K562 (cell line): ENCODE data around the gene PLK1. TPM values are rescaled to one million over a fixed set of nuclear protein-coding genes. Genes with fewer than 3 reads are reported as not detected.

Experiments
- ATF1 ChIP-seq, 2 experiments: fragments of 450-650 bp in 1 of 2; IDR thresholded peaks; 2 replicates each; pipeline ENCODE4 v1.6.1; 2016; ENCODE audit warnings: missing compliant biosample characterization in 1 of 2, missing genetic modification characterization in 1 of 2
- CBFA2T2 ChIP-seq: fragments of 450-650 bp; conservative IDR thresholded peaks from 2 replicates; pipeline ENCODE4 v1.6.1; 2017; ENCODE audit warnings: mild to moderate bottlenecking
- FOXJ3 ChIP-seq: sonication (generic); formaldehyde crosslinking; IDR thresholded peaks from 2 replicates; pipeline ENCODE4 v1.4.0; 2020; ENCODE audit warnings: mild to moderate bottlenecking, missing genetic modification reagents
- KLF1 ChIP-seq: fragments of 450-650 bp; IDR thresholded peaks from 2 replicates; pipeline ENCODE4 v1.6.1; 2016; ENCODE audit warnings: missing genetic modification characterization, missing compliant biosample characterization
- KLF10 ChIP-seq: fragments of 250-450 bp; sonication (Bioruptor Pico); IDR thresholded peaks from 2 replicates; pipeline ENCODE4 v1.6.1; 2021; ENCODE audit warnings: matching md5 sums
- POLR2AphosphoS2 ChIP-seq: IDR thresholded peaks from 2 replicates; pipeline ENCODE4 v1.6.1; 2012; ENCODE audit warnings: low read length, improper control_type of control experiment
- RFX7 ChIP-seq: fragments of 250-450 bp; sonication (Bioruptor Pico); IDR thresholded peaks from 2 replicates; pipeline ENCODE4 v1.5.1; 2021; ENCODE audit warnings: mild to moderate bottlenecking
- RHOXF2B ChIP-seq: fragments of 250-450 bp; sonication (Bioruptor Pico); conservative IDR thresholded peaks from 2 replicates; pipeline ENCODE4 v1.5.1; 2021
- SIN3A ChIP-seq, 2 experiments: fragments of 150-350 bp in 1 of 2; IDR thresholded peaks; 2 replicates each; pipeline ENCODE4 v1.6.1; 2011 to 2016; ENCODE audit warnings: borderline replicate concordance in 2 of 2, low read depth in 2 of 2, low read length in 2 of 2, mild to moderate bottlenecking in 2 of 2, moderate library complexity in 2 of 2; ENCODE audit not compliant: control insufficient read depth in 1 of 2
- XRCC4 ChIP-seq: IDR thresholded peaks from one replicate; pipeline ENCODE4 v1.6.1; 2011; ENCODE audit not compliant: insufficient read depth, insufficient read length; ENCODE audit errors: extremely low read depth
- ZBTB17 ChIP-seq: fragments of 450-650 bp; formaldehyde crosslinking; IDR thresholded peaks from 2 replicates; pipeline ENCODE4 v1.4.0; 2020; ENCODE audit warnings: mild to moderate bottlenecking
- ZNF174 ChIP-seq: fragments of 250-450 bp; sonication (Bioruptor Pico); IDR thresholded peaks from 2 replicates; pipeline ENCODE4 v1.4.0; 2020; ENCODE audit warnings: mild to moderate bottlenecking
- ZNF23 ChIP-seq: fragments of 250-450 bp; sonication (Bioruptor Pico); IDR thresholded peaks from 2 replicates; pipeline ENCODE4 v1.4.0; 2020; ENCODE audit warnings: mild to moderate bottlenecking
- ZNF232 ChIP-seq: sonication (generic); formaldehyde crosslinking; IDR thresholded peaks from 2 replicates; pipeline ENCODE4 v1.8.0; 2022; ENCODE audit warnings: mild to moderate bottlenecking, missing genetic modification reagents
- ZNF444 ChIP-seq: fragments of 250-450 bp; sonication (Bioruptor Pico); IDR thresholded peaks from 2 replicates; pipeline ENCODE4 v1.4.0; 2020; ENCODE audit warnings: mild to moderate bottlenecking, moderate library complexity
- polyA plus RNA-seq, 8 experiments: library from polyadenylated mRNA; depleted of rRNA in 4 of 8; stranded (reverse) in 5 of 8; unstranded in 3 of 8; fragments of >200 nt; fragmentation: Nextera tagmentation in 2 of 8; fragmentation: Illumina TruSeq in 1 of 8; extraction: Ambion mirVana in 2 of 8; extraction: Trizol in 1 of 8; gene quantifications; 2 replicates each; pipeline versions ENCODE4 v1.2.1 to v1.2.3, GENCODE V29; 2011 to 2014; ENCODE audit warnings: inconsistent platforms in 1 of 8, missing spikeins in 1 of 8
- total RNA-seq, 7 experiments: library from RNA; depleted of rRNA in 6 of 7; stranded (reverse); fragments of >200 nt in 6 of 7; fragmentation: Illumina TruSeq in 2 of 7; extraction: Trizol in 2 of 7; gene quantifications; 2 replicates each; pipeline versions ENCODE4 v1.2.1 to v1.2.3, GENCODE V29; 2011 to 2021; ENCODE audit warnings: low replicate concordance in 1 of 7
- TF ChIP-seq, protein P1 (sequence below): fragments of 250-450 bp; sonication (Bioruptor Pico); IDR thresholded peaks from 2 replicates; pipeline ENCODE4 v1.4.0; 2020; ENCODE audit warnings: mild to moderate bottlenecking
- TF ChIP-seq, protein P2 (sequence below): fragments of 450-650 bp; IDR thresholded peaks from 2 replicates; pipeline ENCODE4 v1.6.1; 2016
- TF ChIP-seq, protein P3 (sequence below): fragments of 250-450 bp; sonication (Bioruptor Pico); IDR thresholded peaks from 2 replicates; pipeline ENCODE4 v1.8.0; 2022; ENCODE audit warnings: moderate library complexity, mild to moderate bottlenecking, inconsistent platforms
- TF ChIP-seq, protein P4 (sequence below): fragments of 250-450 bp; sonication (Bioruptor Pico); IDR thresholded peaks from 2 replicates; pipeline ENCODE4 v1.8.0; 2021; ENCODE audit warnings: borderline replicate concordance, mild to moderate bottlenecking, moderate library complexity; ENCODE audit not compliant: poor library complexity, severe bottlenecking

Gene PLK1
- total and polyA plus RNA-seq, 9 of the 15 experiments (the other 6 are each of a cell fraction or from before 2014, with no cell fraction given) = 13.6 to 212 (median 45.5) TPM

DNA sequence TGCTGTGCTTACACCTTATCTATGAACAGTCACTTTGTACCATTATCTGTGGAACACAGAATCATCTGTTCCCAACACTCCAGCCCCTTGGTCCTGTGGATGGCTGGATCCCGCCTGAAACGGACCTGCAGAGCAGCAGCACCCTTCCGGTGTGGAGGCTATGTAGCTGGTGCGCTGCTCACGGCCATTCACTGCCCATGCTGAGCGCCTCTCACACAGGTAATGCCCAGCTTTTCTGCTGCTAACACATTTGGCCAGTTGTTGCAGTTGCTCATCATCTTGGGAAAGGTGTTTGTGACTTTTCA is 11.4 kb upstream of the PLK1 start (continued):
- TF ChIP-seq POLR2AphosphoS2 = no peak
- TF ChIP-seq, protein P1, sequence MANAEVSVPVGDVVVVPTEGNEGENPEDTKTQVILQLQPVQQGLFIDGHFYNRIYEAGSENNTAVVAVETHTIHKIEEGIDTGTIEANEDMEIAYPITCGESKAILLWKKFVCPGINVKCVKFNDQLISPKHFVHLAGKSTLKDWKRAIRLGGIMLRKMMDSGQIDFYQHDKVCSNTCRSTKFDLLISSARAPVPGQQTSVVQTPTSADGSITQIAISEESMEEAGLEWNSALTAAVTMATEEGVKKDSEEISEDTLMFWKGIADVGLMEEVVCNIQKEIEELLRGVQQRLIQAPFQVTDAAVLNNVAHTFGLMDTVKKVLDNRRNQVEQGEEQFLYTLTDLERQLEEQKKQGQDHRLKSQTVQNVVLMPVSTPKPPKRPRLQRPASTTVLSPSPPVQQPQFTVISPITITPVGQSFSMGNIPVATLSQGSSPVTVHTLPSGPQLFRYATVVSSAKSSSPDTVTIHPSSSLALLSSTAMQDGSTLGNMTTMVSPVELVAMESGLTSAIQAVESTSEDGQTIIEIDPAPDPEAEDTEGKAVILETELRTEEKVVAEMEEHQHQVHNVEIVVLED = no peak
- no peak for TF ChIP-seq RHOXF2B
- TF ChIP-seq ZNF444 (CRISPR knock-in tag) = no peak
- no peak for TF ChIP-seq KLF10
- no peak for TF ChIP-seq FOXJ3 (CRISPR knock-in tag)
- TF ChIP-seq, protein P2, sequence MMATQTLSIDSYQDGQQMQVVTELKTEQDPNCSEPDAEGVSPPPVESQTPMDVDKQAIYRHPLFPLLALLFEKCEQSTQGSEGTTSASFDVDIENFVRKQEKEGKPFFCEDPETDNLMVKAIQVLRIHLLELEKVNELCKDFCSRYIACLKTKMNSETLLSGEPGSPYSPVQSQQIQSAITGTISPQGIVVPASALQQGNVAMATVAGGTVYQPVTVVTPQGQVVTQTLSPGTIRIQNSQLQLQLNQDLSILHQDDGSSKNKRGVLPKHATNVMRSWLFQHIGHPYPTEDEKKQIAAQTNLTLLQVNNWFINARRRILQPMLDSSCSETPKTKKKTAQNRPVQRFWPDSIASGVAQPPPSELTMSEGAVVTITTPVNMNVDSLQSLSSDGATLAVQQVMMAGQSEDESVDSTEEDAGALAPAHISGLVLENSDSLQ = no peak
- TF ChIP-seq KLF1 = no peak
- no peak for TF ChIP-seq SIN3A (IDR thresholded peaks at IDR 0.05; ENCODE audit: borderline replicate concordance in 2 of 2, control insufficient read depth in 1 of 2, low read depth in 2 of 2, low read length in 2 of 2)
- no peak for TF ChIP-seq ZBTB17 (CRISPR knock-in tag)
- no peak for TF ChIP-seq ZNF232 (CRISPR knock-in tag)
- TF ChIP-seq RFX7 (CRISPR knock-in tag) = no peak
- no peak for TF ChIP-seq ZNF23 (CRISPR knock-in tag)
- TF ChIP-seq, protein P3, sequence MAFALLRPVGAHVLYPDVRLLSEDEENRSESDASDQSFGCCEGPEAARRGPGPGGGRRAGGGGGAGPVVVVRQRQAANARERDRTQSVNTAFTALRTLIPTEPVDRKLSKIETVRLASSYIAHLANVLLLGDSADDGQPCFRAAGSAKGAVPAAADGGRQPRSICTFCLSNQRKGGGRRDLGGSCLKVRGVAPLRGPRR (CRISPR knock-in tag) = no peak
- TF ChIP-seq ATF1 (CRISPR knock-in tag; IDR thresholded peaks at IDR 0.05) = no peak
- no peak for TF ChIP-seq ATF1 (tag; IDR thresholded peaks at IDR 0.05)
- TF ChIP-seq XRCC4 = no peak
- peak; percentile 96 for TF ChIP-seq CBFA2T2
- TF ChIP-seq, protein P4, sequence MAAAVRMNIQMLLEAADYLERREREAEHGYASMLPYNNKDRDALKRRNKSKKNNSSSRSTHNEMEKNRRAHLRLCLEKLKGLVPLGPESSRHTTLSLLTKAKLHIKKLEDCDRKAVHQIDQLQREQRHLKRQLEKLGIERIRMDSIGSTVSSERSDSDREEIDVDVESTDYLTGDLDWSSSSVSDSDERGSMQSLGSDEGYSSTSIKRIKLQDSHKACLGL (CRISPR knock-in tag) = no peak
- TF ChIP-seq ZNF174 (CRISPR knock-in tag) = no peak
